Liver (tissue), 3 donors: ENCODE data around the gene DKC1.

Experiments
- CTCF ChIP-seq: fragments of 150-350 bp; IDR thresholded peaks from 2 replicates; pipeline ENCODE4 v1.5.1; 2017; ENCODE audit warnings: improper control_type of control experiment, low read depth, low read length; ENCODE audit not compliant: missing input control
- JUND ChIP-seq, 2 donors: IDR thresholded peaks; 2 replicates each; pipeline ENCODE4 v1.6.1; 2016; ENCODE audit warnings: antibody characterized with exemption in 2 of 2
- MAX ChIP-seq: IDR thresholded peaks from 2 replicates; pipeline ENCODE4 v1.6.1; 2016; ENCODE audit warnings: antibody characterized with exemption
- RAD21 ChIP-seq, 2 donors: IDR thresholded peaks; 2 replicates each; pipeline ENCODE4 v1.6.1; 2016; ENCODE audit warnings: antibody characterized with exemption in 2 of 2, mild to moderate bottlenecking in 2 of 2
- TAF1 ChIP-seq: conservative IDR thresholded peaks from 2 replicates; pipeline ENCODE4 v1.6.1; 2016; ENCODE audit warnings: antibody characterized with exemption, mild to moderate bottlenecking
- YY1 ChIP-seq: IDR thresholded peaks from 2 replicates; pipeline ENCODE4 v1.6.1; 2016; ENCODE audit warnings: antibody characterized with exemption, mild to moderate bottlenecking
- donor health status: healthy.
- donor health status: healthy.

- no peak for TF ChIP-seq CTCF
- no peak for TF ChIP-seq JUND (IDR thresholded peaks at IDR 0.05)
- no peak for TF ChIP-seq MAX
- no peak for TF ChIP-seq TAF1
- TF ChIP-seq RAD21 (IDR thresholded peaks at IDR 0.05), result no peak
- TF ChIP-seq YY1, result no peak
Observed at GRCh38 chrX:154791939-154792338, 29.3 kb downstream of the DKC1 start.
